Adrenal gland (tissue), 5 donors: ENCODE results near the gene GPR85.

ENCODE experiments used
- CTCF ChIP-seq, 6 experiments: fragments of 450-650 bp in 4 of 6; fragments of 200-600 bp in 2 of 6; sonication (generic) in 1 of 6; IDR thresholded peaks; 1 replicate in 5 of 6; 2 replicates in 1 of 6; pipeline versions ENCODE4 v1.5.1 to v1.8.0; 2016 to 2021; ENCODE audit warnings: antibody characterized with exemption in 6 of 6, mild to moderate bottlenecking in 2 of 6, moderate library complexity in 1 of 6
- POLR2A ChIP-seq, 2 donors: fragments of 450-650 bp; IDR thresholded peaks; one replicate each; pipeline ENCODE4 v1.6.1; 2017; ENCODE audit warnings: antibody characterized with exemption in 2 of 2, mild to moderate bottlenecking in 2 of 2, moderate library complexity in 1 of 2
- donor health status: DM: no; HTN: no; CAD: no.

- no peak for TF ChIP-seq CTCF (IDR thresholded peaks at IDR 0.05)
- TF ChIP-seq POLR2A (IDR thresholded peaks at IDR 0.05): no peak
Measured at GRCh38 chr7:113054938-113055337, 31.7 kb downstream of the GPR85 start.
